Tracheal epithelial cell (primary cell): ENCODE results near the gene RANBP10. TPM values are rescaled to one million over a fixed set of nuclear protein-coding genes. Genes with fewer than 3 reads are reported as not detected.

Experiments used
- total RNA-seq: library from RNA; depleted of rRNA; stranded (reverse); fragments of >200 nt; gene quantifications from 2 replicates; pipeline ENCODE4 v1.2.1, GENCODE V29; 2014

The RANBP10 gene
- total RNA-seq = 3.2 and 3.4 TPM in 2 replicates

GRCh38 chr16:67806428-67807147, at the start of gene RANBP10, which contains the start of gene TSNAXIP1:
TSS of gene RANBP10 (minus strand) at chr16:67806560. CDS start at chr16:67806536, 24 bp downstream.
TSS of gene TSNAXIP1 (plus strand) at chr16:67806889. CDS start at chr16:67807150, 261 bp downstream.

GRCh38 chr16:67847064-67847861, 40.9 kb upstream of the RANBP10 start, which contains the start of gene CENPT:
TSS of gene CENPT (minus strand) at chr16:67847693. CDS start at chr16:67833859, 13,834 bp downstream.

GRCh38 chr16:67846320-67847063, 40.1 kb upstream of the RANBP10 start, which contains the start of gene NUTF2:
TSS of gene NUTF2 (plus strand) at chr16:67846933. CDS start at chr16:67865131, 18,198 bp downstream.

DNA sequence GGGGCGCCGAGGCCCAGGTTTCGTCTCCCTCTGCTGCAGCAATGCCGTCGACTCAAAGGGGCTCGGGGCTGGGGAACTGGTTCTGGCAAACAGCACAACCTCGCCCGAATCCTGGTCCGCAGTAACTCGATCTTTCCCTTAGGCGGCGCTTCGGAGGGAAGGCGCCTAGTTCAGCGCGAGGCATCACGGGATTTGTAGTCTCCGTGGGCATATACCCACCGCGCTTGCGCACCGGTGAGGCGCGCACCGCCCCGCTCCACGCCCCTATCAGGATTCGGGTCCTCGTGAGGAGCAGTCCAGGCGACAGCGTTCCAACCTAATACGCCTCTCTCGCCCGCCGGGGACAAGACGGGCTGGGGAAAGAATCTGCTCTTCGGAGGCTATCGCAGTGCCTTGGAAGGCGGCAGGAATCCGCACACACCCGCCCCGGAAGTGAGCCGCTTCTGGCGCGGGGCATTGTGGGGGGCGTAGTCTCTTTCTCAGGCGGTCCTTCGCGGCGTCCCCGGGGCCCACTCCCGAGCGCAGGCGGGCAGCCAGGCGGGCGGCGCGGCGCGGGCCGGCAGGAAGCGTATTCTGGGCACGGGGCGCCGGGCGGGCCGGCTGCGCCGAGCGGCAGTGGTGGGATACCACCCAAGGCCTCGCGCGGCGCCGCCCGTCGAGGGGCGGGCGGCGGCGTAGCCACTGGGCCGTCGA, 35.6 kb upstream of the RANBP10 start, which contains the start of gene THAP11:
THAP11 (plus strand) TSS at position 505 of the 693 bp plus-strand sequence. CDS start 235 bp downstream, outside the sequence.

DNA sequence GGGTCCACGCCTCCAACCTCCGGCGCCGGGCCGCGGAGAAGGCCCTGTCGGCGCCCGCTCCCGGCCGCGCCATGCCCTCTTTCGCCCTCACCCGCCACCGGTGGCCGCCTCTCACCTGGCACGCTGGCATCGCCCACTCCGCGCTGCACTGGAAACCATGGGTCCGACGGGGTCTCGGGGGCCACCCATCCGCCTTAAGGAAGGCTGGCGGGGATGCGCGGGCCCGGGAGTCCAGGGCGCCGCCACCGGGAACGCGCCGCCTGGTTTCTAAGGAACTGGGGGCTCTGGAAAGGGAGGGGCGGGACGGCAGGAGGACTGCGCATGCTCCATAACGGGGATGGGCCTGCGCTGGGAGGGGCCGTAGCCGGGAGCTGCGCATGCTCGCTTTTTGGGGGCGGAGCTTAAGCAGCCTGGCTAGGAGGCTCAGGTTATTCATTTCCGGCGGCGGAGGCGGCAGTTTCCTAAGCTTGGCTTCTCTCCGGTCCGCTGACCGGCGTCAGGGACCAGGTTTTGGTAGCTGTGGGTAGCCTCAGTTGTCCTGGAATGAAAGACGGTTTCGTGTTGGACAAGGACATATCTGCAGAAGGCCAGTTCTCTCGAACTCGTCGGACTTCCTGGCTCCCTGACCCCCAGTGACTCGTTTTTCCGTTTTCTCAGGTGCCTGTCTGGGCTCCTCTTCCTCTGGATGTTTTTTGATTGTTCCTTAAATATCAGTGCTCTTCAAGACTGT, 87.1 kb downstream of the RANBP10 start, which contains the start of gene GFOD2:
GFOD2 (minus strand) TSS at position 269 of the 730 bp plus-strand sequence. CDS start 33,601 bp downstream, outside the sequence.

Other genes starting within 250 kb of the RANBP10 start
- gene CTCF, start 244.0 kb downstream of the RANBP10 start, total RNA-seq = 14.0 and 18.5 TPM in 2 replicates
- gene CARMIL2, start 161.4 kb downstream of the RANBP10 start, total RNA-seq = 0.24 TPM in 1 of 2 replicates, not detected in the other
- 15.2 and 17.1 TPM in 2 replicates for gene ACD, start 146.3 kb downstream of the RANBP10 start, total RNA-seq
- gene PARD6A, start 145.6 kb downstream of the RANBP10 start, total RNA-seq = 1.9 and 2.7 TPM in 2 replicates
- 12.5 and 18.3 TPM in 2 replicates for gene ENKD1, start 139.8 kb downstream of the RANBP10 start, total RNA-seq
- gene C16orf86, start 139.7 kb downstream of the RANBP10 start, total RNA-seq = 0.85 and 1.7 TPM in 2 replicates
- gene GFOD2, start 87.2 kb downstream of the RANBP10 start, total RNA-seq = 13.4 and 19.5 TPM in 2 replicates
- 0.85 TPM in 1 of 2 replicates, not detected in the other for gene TSNAXIP1, start 329 bp upstream of the RANBP10 start, total RNA-seq
- 33.5 and 58.0 TPM in 2 replicates for gene THAP11, start 35.8 kb upstream of the RANBP10 start, total RNA-seq
- 120 and 223 TPM in 2 replicates for gene NUTF2, start 40.4 kb upstream of the RANBP10 start, total RNA-seq
- gene CENPT, start 41.1 kb upstream of the RANBP10 start, total RNA-seq = 8.1 and 19.8 TPM in 2 replicates
- 37.9 and 48.0 TPM in 2 replicates for gene EDC4, start 66.5 kb upstream of the RANBP10 start, total RNA-seq
- 1.7 TPM in 1 of 2 replicates, not detected in the other for gene NRN1L, start 78.3 kb upstream of the RANBP10 start, total RNA-seq
- 8.2 and 13.6 TPM in 2 replicates for gene PSKH1, start 86.7 kb upstream of the RANBP10 start, total RNA-seq
- 0.24 TPM in 1 of 2 replicates, not detected in the other for gene CTRL, start 125.3 kb upstream of the RANBP10 start, total RNA-seq
- gene PSMB10, start 130.3 kb upstream of the RANBP10 start, total RNA-seq = 19.2 and 61.2 TPM in 2 replicates
- 1.4 and 3.2 TPM in 2 replicates for gene LCAT, start 137.6 kb upstream of the RANBP10 start, total RNA-seq
- gene SLC12A4, start 162.1 kb upstream of the RANBP10 start, total RNA-seq = 22.2 and 41.4 TPM in 2 replicates
- not detected in 2 replicates for gene DPEP3, start 173.9 kb upstream of the RANBP10 start, total RNA-seq
- under 0.01 TPM in 1 of 2 replicates, not detected in the other for gene DPEP2, start 192.9 kb upstream of the RANBP10 start, total RNA-seq
- gene DPEP2NB, start 209.4 kb upstream of the RANBP10 start, total RNA-seq = not detected in 2 replicates
- gene DDX28, start 216.7 kb upstream of the RANBP10 start, total RNA-seq = 14.3 and 14.5 TPM in 2 replicates
- 17.7 and 19.8 TPM in 2 replicates for gene DUS2, start 216.7 kb upstream of the RANBP10 start, total RNA-seq